ENCODE measurements around the gene DPPA2.

Gene DPPA2

DNA sequence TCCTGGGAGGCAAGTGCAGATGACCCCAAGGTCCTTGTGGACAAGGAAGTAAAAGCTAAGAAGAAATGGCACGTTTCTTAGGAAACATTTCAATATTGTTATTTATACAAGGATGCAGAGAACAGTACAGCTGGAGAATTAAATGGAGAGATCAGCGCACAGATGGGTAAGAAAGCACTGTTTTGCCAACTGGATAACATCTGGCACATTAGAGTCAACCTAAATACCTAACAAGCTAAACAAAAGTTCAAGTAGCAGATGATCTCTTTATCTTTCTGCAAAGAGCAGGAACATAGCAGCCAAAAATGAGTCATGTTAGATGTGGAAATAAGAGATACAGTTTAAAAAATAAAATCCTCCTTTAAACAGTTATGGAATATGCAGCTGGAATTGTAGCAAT is 36.7 kb upstream of the DPPA2 start:
- Histone ChIP-seq H3K4me3 (ENCODE audit: low read length, poor library complexity, severe bottlenecking) (no peak overlapping the region), H4K20me1 (ENCODE audit: insufficient read depth, low read length, poor library complexity, severe bottlenecking) (no peaks in the 10 kb centered on the region), H3K4me2 (ENCODE audit: low read depth, low read length, poor library complexity, severe bottlenecking) (no peak overlapping the region), H2AFZ (ENCODE audit: low read length) (peak overlapping the region; percentile 22; the same call in 1 of the 2 replicates), H3K9me2 (replicated peaks; ENCODE audit: low read depth, low read length) (no peaks in the 10 kb centered on the region), H3K9ac (ENCODE audit: low read depth, low read length, poor library complexity, severe bottlenecking) (no peak overlapping the region), H3K4me1 (ENCODE audit: insufficient read depth, low read length, poor library complexity, severe bottlenecking) (no peaks in the 10 kb centered on the region), H3K9me3 (ENCODE audit: insufficient read depth, low read depth, low read length) (no peaks in the 10 kb centered on the region), H3K79me2 (ENCODE audit: insufficient read depth, low read length) (no peaks in the 10 kb centered on the region), H3F3A (ENCODE audit: low read depth) (no peaks in the 10 kb centered on the region), H3K36me3 (ENCODE audit: insufficient read depth, low read length) (no peaks in the 10 kb centered on the region), H3K27me3 (ENCODE audit: insufficient read depth, low read length, poor library complexity, severe bottlenecking) (no peaks in the 10 kb centered on the region)
- no peak for TF ChIP-seq EZH2phosphoT487 (IDR thresholded peaks at IDR 0.05; ENCODE audit: borderline replicate concordance)
- TF ChIP-seq, protein P1, sequence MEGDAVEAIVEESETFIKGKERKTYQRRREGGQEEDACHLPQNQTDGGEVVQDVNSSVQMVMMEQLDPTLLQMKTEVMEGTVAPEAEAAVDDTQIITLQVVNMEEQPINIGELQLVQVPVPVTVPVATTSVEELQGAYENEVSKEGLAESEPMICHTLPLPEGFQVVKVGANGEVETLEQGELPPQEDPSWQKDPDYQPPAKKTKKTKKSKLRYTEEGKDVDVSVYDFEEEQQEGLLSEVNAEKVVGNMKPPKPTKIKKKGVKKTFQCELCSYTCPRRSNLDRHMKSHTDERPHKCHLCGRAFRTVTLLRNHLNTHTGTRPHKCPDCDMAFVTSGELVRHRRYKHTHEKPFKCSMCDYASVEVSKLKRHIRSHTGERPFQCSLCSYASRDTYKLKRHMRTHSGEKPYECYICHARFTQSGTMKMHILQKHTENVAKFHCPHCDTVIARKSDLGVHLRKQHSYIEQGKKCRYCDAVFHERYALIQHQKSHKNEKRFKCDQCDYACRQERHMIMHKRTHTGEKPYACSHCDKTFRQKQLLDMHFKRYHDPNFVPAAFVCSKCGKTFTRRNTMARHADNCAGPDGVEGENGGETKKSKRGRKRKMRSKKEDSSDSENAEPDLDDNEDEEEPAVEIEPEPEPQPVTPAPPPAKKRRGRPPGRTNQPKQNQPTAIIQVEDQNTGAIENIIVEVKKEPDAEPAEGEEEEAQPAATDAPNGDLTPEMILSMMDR (conservative IDR thresholded peaks at IDR 0.05; ENCODE audit: low read length): no peak

DNA sequence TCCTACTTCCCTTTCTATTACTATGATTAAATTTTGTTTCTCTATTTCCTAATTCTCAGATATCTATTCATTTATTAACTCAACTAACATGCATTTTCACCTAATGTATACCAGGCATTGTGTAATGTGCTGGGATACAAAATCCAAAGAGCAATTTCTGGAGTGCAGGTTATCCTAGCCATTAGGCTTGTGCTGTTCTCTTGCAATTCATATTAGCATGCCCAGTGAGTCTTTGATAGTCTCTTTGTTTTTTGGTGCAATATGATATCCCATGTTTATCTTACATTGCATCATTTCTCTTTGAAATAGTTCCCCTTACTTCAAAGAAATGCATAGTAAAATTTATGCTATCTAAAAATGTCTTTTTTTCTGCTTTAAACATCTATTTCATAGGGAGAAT is 34.9 kb upstream of the DPPA2 start:
- Histone ChIP-seq H3K4me1 (ENCODE audit: insufficient read depth, low read length, poor library complexity, severe bottlenecking) (peaks cover 10% of the 10 kb centered on the region), H3K36me3 (ENCODE audit: insufficient read depth, low read length) (no peaks in the 10 kb centered on the region), H4K20me1 (ENCODE audit: insufficient read depth, low read length, poor library complexity, severe bottlenecking) (no peaks in the 10 kb centered on the region), H3K27me3 (ENCODE audit: insufficient read depth, low read length, poor library complexity, severe bottlenecking) (no peaks in the 10 kb centered on the region), H3K9ac (ENCODE audit: low read depth, low read length, poor library complexity, severe bottlenecking) (no peak overlapping the region), H2AFZ (ENCODE audit: low read length) (no peak overlapping the region), H3K4me2 (ENCODE audit: low read depth, low read length, poor library complexity, severe bottlenecking) (no peak overlapping the region), H3F3A (ENCODE audit: low read depth) (0 out of 2 replicates have a peak, but pooled peaks cover 3% of the 10 kb centered on the region), H3K9me2 (replicated peaks; ENCODE audit: low read depth, low read length) (no peaks in the 10 kb centered on the region), H3K4me3 (ENCODE audit: low read length, poor library complexity, severe bottlenecking) (no peak overlapping the region), H3K9me3 (ENCODE audit: insufficient read depth, low read depth, low read length) (no peaks in the 10 kb centered on the region), H3K79me2 (ENCODE audit: insufficient read depth, low read length) (no peaks in the 10 kb centered on the region)
- TF ChIP-seq, protein P1 (conservative IDR thresholded peaks at IDR 0.05; ENCODE audit: low read length): no peak
- no peak for TF ChIP-seq EZH2phosphoT487 (IDR thresholded peaks at IDR 0.05; ENCODE audit: borderline replicate concordance)

DNA sequence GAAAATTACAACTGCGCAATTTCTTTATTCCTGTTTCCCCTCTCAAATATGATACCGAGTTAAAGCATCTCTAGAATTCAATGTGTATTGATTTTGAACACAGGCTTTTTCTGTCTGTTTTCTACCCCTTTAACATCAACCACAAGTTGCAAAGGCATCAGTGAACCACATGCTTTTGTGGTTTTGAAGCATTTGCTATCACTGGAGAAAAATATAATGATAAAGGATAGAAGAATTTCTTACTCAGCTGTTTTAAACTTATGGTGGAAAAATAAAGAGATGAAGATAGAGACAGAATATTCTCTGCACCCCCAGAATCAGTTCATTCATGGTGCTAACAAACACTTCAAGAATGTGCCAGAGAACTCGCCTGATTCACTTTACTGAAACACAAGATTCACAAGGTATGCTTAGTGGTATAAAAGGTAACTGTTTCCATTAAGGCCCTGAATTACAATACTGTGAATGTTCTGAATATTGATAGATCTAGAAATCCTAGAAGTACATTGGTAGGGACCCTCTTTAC is 30.5 kb upstream of the DPPA2 start:
- H3K4me1 ChIP-seq (ENCODE audit: insufficient read depth, low read length, poor library complexity, severe bottlenecking): peaks cover 19% of the 10 kb centered on the region
- no peak overlapping the region for H3K9ac ChIP-seq (ENCODE audit: low read depth, low read length, poor library complexity, severe bottlenecking)
- H2AFZ ChIP-seq (ENCODE audit: low read length): peak overlapping the region; percentile 62
- no peaks in the 10 kb centered on the region for H4K20me1 ChIP-seq (ENCODE audit: insufficient read depth, low read length, poor library complexity, severe bottlenecking)
- no peaks in the 10 kb centered on the region for H3K9me3 ChIP-seq (ENCODE audit: insufficient read depth, low read depth, low read length)
- no peaks in the 10 kb centered on the region for H3K36me3 ChIP-seq (ENCODE audit: insufficient read depth, low read length)
- H3K4me2 ChIP-seq (ENCODE audit: low read depth, low read length, poor library complexity, severe bottlenecking): peak overlapping the region; percentile 67
- no peaks in the 10 kb centered on the region for H3K9me2 ChIP-seq (replicated peaks; ENCODE audit: low read depth, low read length)
- H3K79me2 ChIP-seq (ENCODE audit: insufficient read depth, low read length): no peaks in the 10 kb centered on the region
- peak overlapping the region; percentile 49 for H3K4me3 ChIP-seq (ENCODE audit: low read length, poor library complexity, severe bottlenecking)
- H3K27me3 ChIP-seq (ENCODE audit: insufficient read depth, low read length, poor library complexity, severe bottlenecking): no peaks in the 10 kb centered on the region
- H3F3A ChIP-seq (ENCODE audit: low read depth): peaks cover 5% of the 10 kb centered on the region; the same call in 1 of the 2 replicates
- TF ChIP-seq, protein P1 (conservative IDR thresholded peaks at IDR 0.05; ENCODE audit: low read length): no peak
- no peak for TF ChIP-seq EZH2phosphoT487 (IDR thresholded peaks at IDR 0.05; ENCODE audit: borderline replicate concordance)
